Esophagus muscularis mucosa (tissue), 4 donors: ENCODE results near the gene NTM. TPM values are rescaled to one million over a fixed set of nuclear protein-coding genes. Genes with fewer than 3 reads are reported as not detected.
A peak's percentile ranks its signal among the peaks of the same experiment; 100 is the strongest.

Experiments used
- DNase-seq: peaks from one replicate; pipeline ENCODE4 v3.0.0-alpha.2; 2017; ENCODE audit errors: extremely low spot score
- H3K27ac ChIP-seq, 4 donors: fragments of 200-600 bp; sonication (generic); replicated peaks in 1 of 4; 1 replicate in 3 of 4; 2 replicates in 1 of 4; pipeline ENCODE4 v1.5.1; 2016 to 2019; ENCODE audit warnings: mild to moderate bottlenecking in 1 of 4
- H3K27me3 ChIP-seq, 4 donors: fragments of 200-600 bp; sonication (generic); one replicate each; pipeline versions ENCODE4 v1.5.1 to v1.6.0; 2016 to 2019
- H3K36me3 ChIP-seq, 4 donors: fragments of 200-600 bp; sonication (generic); one replicate each; pipeline ENCODE4 v1.5.1; 2016 to 2019
- H3K4me1 ChIP-seq, 4 donors: fragments of 200-600 bp; sonication (generic); one replicate each; pipeline ENCODE4 v1.5.1; 2016 to 2019
- H3K4me3 ChIP-seq, 4 donors: fragments of 200-600 bp; sonication (generic); 1 replicate in 2 of 4; 2 replicates in 2 of 4; pipeline ENCODE4 v1.5.1; 2016 to 2019; ENCODE audit warnings: mild to moderate bottlenecking in 4 of 4, moderate library complexity in 1 of 4
- H3K9me3 ChIP-seq, 4 donors: fragments of 200-600 bp; sonication (generic); 1 replicate in 3 of 4; 2 replicates in 1 of 4; pipeline ENCODE4 v1.5.1; 2016 to 2019
- CTCF ChIP-seq, 3 experiments: fragments of 200-600 bp in 2 of 3; fragments of 450-650 bp in 1 of 3; sonication (generic) in 2 of 3; IDR thresholded peaks; one replicate each; pipeline ENCODE4 v1.5.1; 2017 to 2019; ENCODE audit warnings: antibody characterized with exemption in 3 of 3, mild to moderate bottlenecking in 2 of 3, moderate library complexity in 1 of 3
- EP300 ChIP-seq: sonication (generic); formaldehyde crosslinking; IDR thresholded peaks from one replicate; pipeline ENCODE4 v1.6.1; 2017; ENCODE audit warnings: antibody characterized with exemption
- POLR2A ChIP-seq: fragments of 450-650 bp; IDR thresholded peaks from one replicate; pipeline ENCODE4 v1.6.1; 2017; ENCODE audit warnings: antibody characterized with exemption, moderate library complexity, mild to moderate bottlenecking, low read depth
- POLR2AphosphoS5 ChIP-seq, 2 donors: sonication (generic); formaldehyde crosslinking; IDR thresholded peaks; one replicate each; pipeline ENCODE4 v1.6.1; 2017; ENCODE audit warnings: antibody characterized with exemption in 2 of 2
- WGBS: methylation state at CpG from one replicate; pipeline ENCODE4 v1.1.5; 2018; 5-methylcytosine and 5-hydroxymethylcytosine counted together
- intact Hi-C: fragments of 100-400 bp; cut with DNase I; formaldehyde crosslinking; loops from one replicate; pipeline ENCODE4 v1.15.1; 2023
- total RNA-seq, 4 donors: library from RNA; depleted of rRNA; stranded (reverse); fragments of >200 nt; gene quantifications; one replicate each; pipeline versions ENCODE4 v1.1.0 to v1.2.1, GENCODE V29; 2016

Gene NTM
- total RNA-seq, 4 donors from 2014 or later = 5.6 to 25.3 (median 8.3) TPM

- no peaks in the 10 kb centered on the region for H3K9me3 ChIP-seq
- no peak for TF ChIP-seq POLR2AphosphoS5 (IDR thresholded peaks at IDR 0.05)
- no peak for TF ChIP-seq CTCF (IDR thresholded peaks at IDR 0.05)
- TF ChIP-seq EP300 = no peak
- no peak for TF ChIP-seq POLR2A
- H3K36me3 ChIP-seq = no peaks in the 10 kb centered on the region
- peaks cover 0 to 9% (median 0%) of the 10 kb centered on the region in 4 donors for H3K27me3 ChIP-seq
- intact Hi-C loops = no loop called here
- no peak overlapping the region for H3K4me3 ChIP-seq
- DNase-seq = no peak
- no peak overlapping the region for H3K27ac ChIP-seq
- H3K4me1 ChIP-seq = no peaks in the 10 kb centered on the region
Observed at GRCh38 chr11:131855320-131855719, 484.9 kb downstream of the NTM start.

GRCh38 chr11:131857246-131857645, 486.8 kb downstream of the NTM start:
- H3K36me3 ChIP-seq = no peaks in the 10 kb centered on the region
- no peak overlapping the region for H3K4me3 ChIP-seq
- H3K4me1 ChIP-seq = no peaks in the 10 kb centered on the region
- peak; percentile 74 for DNase-seq
- TF ChIP-seq POLR2A (no peak), EP300 (no peak), POLR2AphosphoS5 (IDR thresholded peaks at IDR 0.05) (no peak), CTCF (IDR thresholded peaks at IDR 0.05) (no peak)
- H3K27me3 ChIP-seq = no peaks in the 10 kb centered on the region
- no peak overlapping the region for H3K27ac ChIP-seq
- H3K9me3 ChIP-seq = no peaks in the 10 kb centered on the region
- intact Hi-C loops = no loop called here
- 74% methylated on average over 5 of the region's 5 CpGs for WGBS

GRCh38 chr11:131858505-131858904, 488.1 kb downstream of the NTM start:
- Histone ChIP-seq H3K4me3 (no peak overlapping the region), H3K36me3 (no peaks in the 10 kb centered on the region), H3K9me3 (no peaks in the 10 kb centered on the region), H3K4me1 (no peaks in the 10 kb centered on the region), H3K27me3 (no peaks in the 10 kb centered on the region), H3K27ac (no peak overlapping the region)
- intact Hi-C loops = no loop called here
- peak; percentile 45 for DNase-seq
- WGBS = 60% methylated on average over 11 of the region's 11 CpGs
- TF ChIP-seq POLR2A (no peak), POLR2AphosphoS5 (IDR thresholded peaks at IDR 0.05) (no peak), CTCF (IDR thresholded peaks at IDR 0.05) (no peak), EP300 (no peak)

- no peak overlapping the region for H3K27ac ChIP-seq
- no peaks in the 10 kb centered on the region for H3K27me3 ChIP-seq
- no peaks in the 10 kb centered on the region for H3K36me3 ChIP-seq
- H3K4me1 ChIP-seq = no peaks in the 10 kb centered on the region
- WGBS = 77% methylated on average over 8 of the region's 8 CpGs
- no peak overlapping the region for H3K4me3 ChIP-seq
- H3K9me3 ChIP-seq = no peaks in the 10 kb centered on the region
- DNase-seq = peak; percentile 77
- TF ChIP-seq CTCF (IDR thresholded peaks at IDR 0.05) (no peak), POLR2A (no peak)
- intact Hi-C loops = no loop called here
Observed at GRCh38 chr11:131859538-131860210, 489.3 kb downstream of the NTM start.

GRCh38 chr11:131864228-131864627, 493.8 kb downstream of the NTM start:
- WGBS = 78% methylated on average over 5 of the region's 5 CpGs
- no peak for TF ChIP-seq CTCF (IDR thresholded peaks at IDR 0.05)
- TF ChIP-seq POLR2A = no peak
- no peak for TF ChIP-seq POLR2AphosphoS5 (IDR thresholded peaks at IDR 0.05)
- intact Hi-C loops = no loop called here

More at GRCh38 chr11:131864228-131864627, 493.8 kb downstream of the NTM start:
- Histone ChIP-seq H3K27ac (no peak overlapping the region), H3K27me3 (no peaks in the 10 kb centered on the region), H3K4me3 (no peak overlapping the region), H3K4me1 (peaks cover 0 to 8% (median 0%) of the 10 kb centered on the region in 4 donors), H3K9me3 (no peaks in the 10 kb centered on the region), H3K36me3 (no peaks in the 10 kb centered on the region)
- DNase-seq = no peak
